Activated naive CD8-positive, alpha-beta T cell treated with anti-CD3 and anti-CD28 coated beads, Interleukin-2, amount 10 ng/mL, durations not matched to agents 7 days and 5 days (primary cell): ENCODE measurements around the gene TFEB. TPM values are rescaled to one million over a fixed set of nuclear protein-coding genes. Genes with fewer than 3 reads are reported as not detected.

Experiments used
- ATAC-seq: fragments of 150-1000 bp; cut with Tn5 transposase; one replicate; pipeline ENCODE4 v1.10.0; 2021; ENCODE audit warnings: low read depth, moderate library complexity
- POLR2A ChIA-PET: fragments of 350-600 bp; sonication (Branson Sonifier 250); formaldehyde crosslinking; loops from one replicate; lab custom pipeline; 2021; ENCODE audit warnings: antibody characterized with exemption; lab: Charles Lee
- DNase-seq: peaks from one replicate; pipeline ENCODE4 v3.0.0; 2021
- H3K27ac Mint-ChIP-seq: one replicate; pipeline ENCODE4 v1.8.0; 2022; ENCODE audit warnings: mild to moderate bottlenecking, mixed read lengths
- H3K27me3 Mint-ChIP-seq: one replicate; pipeline ENCODE4 v1.8.0; 2022; ENCODE audit warnings: mild to moderate bottlenecking, moderate library complexity, mixed read lengths
- H3K36me3 Mint-ChIP-seq: one replicate; pipeline ENCODE4 v1.8.0; 2021; ENCODE audit warnings: mild to moderate bottlenecking, mixed read lengths
- H3K4me1 Mint-ChIP-seq: one replicate; pipeline ENCODE4 v1.8.0; 2021; ENCODE audit warnings: mixed read lengths
- H3K4me3 Mint-ChIP-seq: one replicate; pipeline ENCODE4 v1.8.0; 2022; ENCODE audit warnings: mild to moderate bottlenecking, moderate library complexity, mixed read lengths
- H3K9me3 Mint-ChIP-seq: one replicate; pipeline ENCODE4 v1.8.0; 2021; ENCODE audit warnings: mixed read lengths
- total RNA-seq, 2 experiments: library from RNA; stranded (reverse); gene quantifications; one replicate each; pipeline ENCODE4 v1.2.3, GENCODE V29; 2021

Gene TFEB
- total RNA-seq, 2 experiments from 2014 or later: 17.6 TPM

DNA sequence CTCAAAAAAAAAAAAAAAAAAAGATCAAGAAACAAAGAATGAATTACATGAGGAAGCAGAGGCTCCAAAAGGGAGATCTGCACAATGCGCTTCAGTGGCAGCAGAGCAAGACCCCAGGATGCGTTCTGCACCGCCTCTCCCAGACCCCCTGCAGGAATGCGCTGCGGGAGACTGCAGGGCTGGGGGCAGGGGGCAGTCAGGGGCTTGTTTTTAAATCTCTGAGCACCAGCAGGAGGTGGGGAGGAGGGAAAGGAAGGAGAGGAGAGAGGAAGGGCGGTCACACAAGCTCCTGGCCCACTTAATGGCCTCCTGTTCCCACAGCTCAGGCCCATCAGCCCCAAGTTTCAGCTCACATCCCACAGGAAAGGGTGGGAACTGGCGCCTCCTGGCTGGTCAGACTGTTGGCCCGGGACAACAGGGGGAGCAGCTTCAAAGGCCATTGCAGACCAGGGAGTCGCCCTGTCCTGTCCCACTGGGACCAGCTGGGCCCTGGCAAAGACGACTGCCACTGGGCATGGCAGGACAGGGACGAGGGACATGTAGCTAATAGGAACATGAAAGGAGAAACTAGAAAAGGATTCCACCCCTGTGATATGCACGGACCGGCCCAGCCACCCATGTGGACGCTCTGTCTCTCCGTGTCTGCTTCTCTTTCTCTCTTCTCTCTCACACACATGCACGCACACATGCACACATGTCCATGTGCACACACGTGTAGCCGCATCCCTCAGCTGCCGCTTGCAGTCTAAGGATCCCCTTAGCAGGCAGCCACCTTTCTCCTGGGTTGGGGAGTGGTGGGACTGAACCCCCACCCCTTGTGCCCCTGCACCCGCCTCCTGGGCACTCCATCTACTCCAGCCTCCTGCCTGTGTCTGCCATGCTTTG lies 34.7 kb downstream of the TFEB start:
- H3K27me3 Mint-ChIP-seq: no peaks in the 10 kb centered on the region
- H3K36me3 Mint-ChIP-seq: no peaks in the 10 kb centered on the region
- H3K4me1 Mint-ChIP-seq: peaks cover 3% of the 10 kb centered on the region
- no peak overlapping the region for H3K27ac Mint-ChIP-seq
- H3K4me3 Mint-ChIP-seq: no peak overlapping the region
- POLR2A ChIA-PET: interaction anchor here (0.9 to 1.2 kb wide), 2 partner anchors 11 to 33 kb away, joined by 3 to 4 read pairs; no protein-coding TSS in a partner anchor
- DNase-seq: no peak
- ATAC-seq: no peak
- no peaks in the 10 kb centered on the region for H3K9me3 Mint-ChIP-seq

DNA sequence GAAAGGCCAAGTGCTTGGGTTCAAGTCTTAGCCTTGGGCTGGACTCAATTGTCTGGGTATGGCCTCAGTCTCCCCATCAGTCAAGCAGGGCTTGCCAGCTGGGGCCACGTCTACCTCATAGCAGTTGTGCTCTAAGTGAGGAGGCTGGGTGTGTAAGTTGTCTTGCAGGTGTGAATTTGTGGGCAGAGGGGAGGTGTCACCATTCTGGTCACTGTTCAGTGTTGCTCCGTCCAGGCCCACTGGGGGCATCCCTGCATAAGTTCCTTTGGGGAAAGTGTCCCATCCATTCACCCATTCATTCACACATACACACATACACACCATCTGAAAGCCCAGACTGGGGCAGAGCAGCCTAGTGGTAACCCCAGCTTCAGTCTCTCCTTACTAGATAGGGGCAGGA lies 36.3 kb downstream of the TFEB start:
- H3K4me1 Mint-ChIP-seq: peaks cover 3% of the 10 kb centered on the region
- POLR2A ChIA-PET: interaction anchor here (0.6 kb wide), 1 partner anchor 604 kb away, joined by 3 read pairs; no protein-coding TSS in a partner anchor
- no peak overlapping the region for H3K27ac Mint-ChIP-seq
- no peak overlapping the region for H3K4me3 Mint-ChIP-seq
- no peaks in the 10 kb centered on the region for H3K9me3 Mint-ChIP-seq
- DNase-seq: no peak
- no peaks in the 10 kb centered on the region for H3K27me3 Mint-ChIP-seq
- H3K36me3 Mint-ChIP-seq: no peaks in the 10 kb centered on the region
- no peak for ATAC-seq

- DNase-seq (no peak), ATAC-seq (no peak)
- POLR2A ChIA-PET: no interaction called here
- H3K27ac Mint-ChIP-seq: no peak overlapping the region
- no peaks in the 10 kb centered on the region for H3K9me3 Mint-ChIP-seq
- no peaks in the 10 kb centered on the region for H3K27me3 Mint-ChIP-seq
- peaks cover 3% of the 10 kb centered on the region for H3K4me1 Mint-ChIP-seq
- H3K4me3 Mint-ChIP-seq: no peak overlapping the region
- H3K36me3 Mint-ChIP-seq: no peaks in the 10 kb centered on the region
Measured at GRCh38 chr6:41697861-41698781, 37.3 kb downstream of the TFEB start.

GRCh38 chr6:41696788-41697187 lies 38.6 kb downstream of the TFEB start:
- H3K4me3 Mint-ChIP-seq: no peak overlapping the region
- H3K27ac Mint-ChIP-seq: no peak overlapping the region
- no peak for ATAC-seq
- DNase-seq: no peak
- POLR2A ChIA-PET: no interaction called here
- no peaks in the 10 kb centered on the region for H3K27me3 Mint-ChIP-seq
- H3K9me3 Mint-ChIP-seq: no peaks in the 10 kb centered on the region
- H3K36me3 Mint-ChIP-seq: no peaks in the 10 kb centered on the region
- peaks cover 3% of the 10 kb centered on the region for H3K4me1 Mint-ChIP-seq

- POLR2A ChIA-PET: no interaction called here
- H3K27me3 Mint-ChIP-seq: no peaks in the 10 kb centered on the region
- H3K4me3 Mint-ChIP-seq: no peak overlapping the region
- H3K36me3 Mint-ChIP-seq: no peaks in the 10 kb centered on the region
- peaks cover 3% of the 10 kb centered on the region for H3K4me1 Mint-ChIP-seq
- no peaks in the 10 kb centered on the region for H3K9me3 Mint-ChIP-seq
- DNase-seq (no peak), ATAC-seq (no peak)
- H3K27ac Mint-ChIP-seq: no peak overlapping the region
Measured at GRCh38 chr6:41695825-41696224, 39.6 kb downstream of the TFEB start.

DNA sequence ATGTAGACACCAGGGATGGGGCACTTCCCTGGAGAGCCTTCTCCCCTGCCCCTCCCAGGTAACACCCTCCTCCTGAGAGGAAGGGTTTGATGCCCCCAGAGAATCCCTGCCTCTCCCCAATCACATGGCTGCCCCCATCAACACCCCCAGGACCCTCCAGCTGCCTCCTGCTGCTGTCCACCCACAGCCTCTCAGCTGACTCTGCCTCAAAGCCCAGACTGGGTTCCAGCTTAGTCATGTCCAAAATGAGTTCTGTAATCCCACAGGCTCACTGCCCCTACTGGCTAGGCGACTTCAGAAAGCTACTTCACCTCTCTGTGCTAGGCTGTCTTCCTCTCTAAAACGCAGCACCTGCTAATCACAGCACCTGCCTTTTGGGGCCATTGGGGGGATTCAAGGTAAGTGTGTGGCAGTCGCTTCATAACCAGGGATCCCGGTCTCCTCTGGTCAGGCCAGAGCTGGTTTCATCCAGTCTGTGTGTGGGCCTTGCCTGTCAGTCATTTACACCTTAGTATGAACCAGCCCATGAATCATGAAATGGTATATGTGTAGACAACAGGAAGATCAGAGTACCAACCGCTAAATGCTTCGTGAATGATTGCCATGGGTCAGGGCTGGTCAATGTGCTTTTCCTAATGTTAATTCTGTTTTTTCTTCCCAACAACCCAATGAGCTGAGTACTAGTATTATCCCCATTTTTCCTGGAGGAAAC lies 40.4 kb downstream of the TFEB start:
- Mint-ChIP-seq H3K27ac (peak overlapping the region; percentile 66), H3K36me3 (no peaks in the 10 kb centered on the region), H3K4me3 (no peak overlapping the region), H3K27me3 (no peaks in the 10 kb centered on the region), H3K4me1 (peaks cover 3% of the 10 kb centered on the region), H3K9me3 (no peaks in the 10 kb centered on the region)
- ATAC-seq (no peak), DNase-seq (no peak)
- POLR2A ChIA-PET: no interaction called here

DNA sequence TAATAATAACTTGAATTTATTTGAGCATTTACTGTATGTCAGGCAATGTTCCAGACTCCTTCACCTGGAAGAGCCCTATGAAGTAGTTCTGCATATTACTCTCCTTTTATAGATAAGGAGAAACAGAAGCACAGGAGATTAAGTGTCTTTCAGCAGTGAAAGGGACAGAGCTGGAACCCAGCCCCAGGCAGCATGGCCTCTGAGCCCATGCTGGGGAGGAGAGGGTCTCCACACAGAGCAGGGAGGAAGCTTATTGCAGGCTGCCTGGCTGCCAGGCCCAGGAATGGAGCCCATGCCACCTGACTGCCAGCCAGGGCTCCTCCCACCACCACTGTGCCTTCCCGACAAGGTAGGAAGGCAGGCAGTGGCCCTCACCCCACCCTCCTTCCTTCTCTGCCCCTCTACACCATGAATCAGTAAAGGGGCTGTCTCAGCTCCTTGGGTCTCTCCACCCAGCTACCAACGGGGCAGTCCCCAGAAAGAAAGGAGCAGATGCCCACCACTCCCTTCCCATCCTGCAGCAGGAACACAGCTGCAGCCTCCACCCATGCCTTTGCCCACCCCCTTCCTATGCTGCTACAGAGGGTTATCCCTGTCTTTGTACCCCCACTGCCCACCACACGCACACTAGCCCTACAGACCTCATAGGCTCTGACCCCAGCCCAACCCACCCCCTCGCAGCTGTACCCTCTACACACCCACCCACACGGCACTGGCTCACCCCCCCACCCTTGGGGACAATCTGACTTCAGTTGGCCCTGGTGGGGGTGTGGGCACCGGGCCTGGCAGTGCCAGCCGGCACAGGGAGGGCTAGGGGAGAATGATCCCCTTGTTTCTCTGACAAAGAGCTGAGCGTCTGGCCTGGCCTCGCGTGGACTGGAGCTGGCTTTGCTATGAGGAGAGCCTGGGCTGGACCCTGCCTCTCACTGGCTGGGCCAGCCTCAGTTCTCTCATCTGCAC lies 41.8 kb downstream of the TFEB start:
- Mint-ChIP-seq H3K36me3 (no peaks in the 10 kb centered on the region), H3K27ac (no peak overlapping the region), H3K27me3 (no peaks in the 10 kb centered on the region), H3K9me3 (no peaks in the 10 kb centered on the region), H3K4me1 (peaks cover 3% of the 10 kb centered on the region), H3K4me3 (no peak overlapping the region)
- DNase-seq (no peak), ATAC-seq (no peak)
- POLR2A ChIA-PET: no interaction called here

- no peaks in the 10 kb centered on the region for H3K9me3 Mint-ChIP-seq
- POLR2A ChIA-PET: no interaction called here
- no peak for DNase-seq
Measured at GRCh38 chr6:41692730-41693129, 42.7 kb downstream of the TFEB start.

DNA sequence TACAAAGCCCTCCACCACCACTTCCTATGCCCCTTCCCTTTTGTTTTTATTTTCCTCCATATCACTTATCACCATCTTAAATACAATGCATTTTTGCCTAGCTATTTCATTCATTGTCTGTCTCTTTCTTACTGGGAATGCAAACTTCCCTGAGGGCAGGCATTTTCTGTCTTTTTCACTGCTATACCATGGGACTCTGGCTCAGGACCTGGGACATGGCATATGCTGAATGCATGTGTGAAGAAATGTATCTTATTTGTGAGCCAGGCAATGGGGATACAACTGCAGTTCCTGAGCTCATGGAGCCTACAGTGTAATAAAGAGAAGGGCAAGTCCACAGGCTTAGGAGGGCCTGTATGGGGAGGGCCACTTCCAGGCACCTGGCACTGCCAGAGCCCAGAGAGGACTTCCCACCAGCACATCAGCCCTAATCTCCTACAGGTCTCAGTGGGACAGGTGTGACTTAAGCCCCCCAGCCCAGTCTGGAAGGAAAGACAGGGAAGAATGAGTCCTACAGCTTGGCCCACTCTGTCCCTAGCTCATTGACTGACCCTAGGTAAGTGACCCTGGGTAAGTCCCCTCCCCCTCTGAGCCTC lies 43.2 kb downstream of the TFEB start:
- POLR2A ChIA-PET: no interaction called here
- Mint-ChIP-seq H3K4me3 (no peak overlapping the region), H3K27ac (no peak overlapping the region), H3K36me3 (peaks cover 2% of the 10 kb centered on the region), H3K9me3 (no peaks in the 10 kb centered on the region), H3K4me1 (peaks cover 3% of the 10 kb centered on the region), H3K27me3 (no peaks in the 10 kb centered on the region)
- DNase-seq: no peak
- ATAC-seq: no peak

More at GRCh38 chr6:41692730-41693129, 42.7 kb downstream of the TFEB start:
- H3K36me3 Mint-ChIP-seq: peaks cover 2% of the 10 kb centered on the region
- peaks cover 3% of the 10 kb centered on the region for H3K4me1 Mint-ChIP-seq
- H3K27ac Mint-ChIP-seq: no peak overlapping the region
- no peak for ATAC-seq
- H3K4me3 Mint-ChIP-seq: no peak overlapping the region
- no peaks in the 10 kb centered on the region for H3K27me3 Mint-ChIP-seq

DNA sequence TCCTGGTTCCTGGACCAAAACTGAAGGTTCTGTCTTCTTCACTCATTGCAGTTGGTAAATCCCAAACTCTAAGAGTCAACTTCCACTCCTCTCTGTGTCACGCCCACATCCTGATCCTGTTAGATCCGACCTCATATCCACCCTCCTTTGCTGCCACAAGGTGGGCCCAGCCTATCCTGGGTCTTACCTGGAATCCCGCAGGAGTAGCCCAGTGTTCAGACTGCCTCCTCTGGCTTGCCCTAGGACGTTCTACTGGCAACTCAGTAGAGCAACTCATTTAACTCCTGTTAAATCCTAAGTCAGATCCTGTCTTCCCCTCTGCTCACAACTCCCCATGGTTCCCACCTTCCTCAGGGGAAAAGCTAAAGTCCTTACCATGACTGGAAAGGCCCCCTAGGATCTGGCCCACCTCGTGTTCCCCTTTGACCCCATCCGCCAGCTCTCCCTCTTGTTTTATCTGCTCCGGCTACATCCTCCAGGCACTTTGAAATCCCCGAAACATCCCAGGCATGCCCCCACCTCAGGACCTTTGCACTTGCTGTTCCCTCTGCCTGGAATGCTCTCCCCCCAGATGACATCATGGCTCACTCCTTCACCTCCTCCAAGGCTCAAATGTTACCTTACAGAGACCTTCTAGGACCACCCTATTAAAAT lies 43.9 kb downstream of the TFEB start:
- no peaks in the 10 kb centered on the region for H3K9me3 Mint-ChIP-seq
- no peaks in the 10 kb centered on the region for H3K27me3 Mint-ChIP-seq
- ATAC-seq (no peak), DNase-seq (no peak)
- H3K4me1 Mint-ChIP-seq: peaks cover 3% of the 10 kb centered on the region
- peaks cover 2% of the 10 kb centered on the region for H3K36me3 Mint-ChIP-seq
- no peak overlapping the region for H3K4me3 Mint-ChIP-seq
- POLR2A ChIA-PET: no interaction called here
- peak overlapping the region; percentile 43 for H3K27ac Mint-ChIP-seq

- DNase-seq (no peak), ATAC-seq (no peak)
- Mint-ChIP-seq H3K27ac (no peak overlapping the region), H3K36me3 (peaks cover 2% of the 10 kb centered on the region), H3K27me3 (no peaks in the 10 kb centered on the region), H3K4me3 (no peak overlapping the region), H3K9me3 (no peaks in the 10 kb centered on the region), H3K4me1 (peaks cover 3% of the 10 kb centered on the region)
- POLR2A ChIA-PET: interaction anchor here (0.5 kb wide), 1 partner anchor 11 kb away, joined by 3 read pairs; no protein-coding TSS in a partner anchor
Measured at GRCh38 chr6:41690541-41691330, 44.7 kb downstream of the TFEB start.
